H9 (cell line): Measurements from ENCODE around the gene NCKAP5. TPM values are rescaled to one million over a fixed set of nuclear protein-coding genes. Genes with fewer than 3 reads are reported as not detected.

Experiments
- DNase-seq: peaks from one replicate; pipeline ENCODE4 v3.0.0-alpha.2; 2017
- H2AFZ ChIP-seq: one replicate; pipeline ENCODE4 v1.6.1; 2013; ENCODE audit warnings: mild to moderate bottlenecking, low read length, control low read depth, moderate library complexity
- H2AK5ac ChIP-seq: 2 replicates; pipeline ENCODE4 v1.6.1; 2013; ENCODE audit warnings: low read length, control low read depth, mixed read lengths; ENCODE audit not compliant: insufficient read length
- H2BK120ac ChIP-seq: one replicate; pipeline ENCODE4 v1.6.1; 2013; ENCODE audit warnings: low read depth, mild to moderate bottlenecking, low read length, control low read depth, inconsistent platforms; ENCODE audit not compliant: poor library complexity, severe bottlenecking
- H2BK12ac ChIP-seq: 2 replicates; pipeline ENCODE4 v1.6.1; 2013; ENCODE audit warnings: low read length, control low read depth, mixed read lengths, low read depth; ENCODE audit not compliant: insufficient read length
- H2BK15ac ChIP-seq: 2 replicates; pipeline ENCODE4 v1.6.1; 2013; ENCODE audit warnings: low read depth, low read length, control low read depth
- H2BK20ac ChIP-seq: one replicate; pipeline ENCODE4 v1.6.1; 2013; ENCODE audit warnings: low read depth, mild to moderate bottlenecking, low read length, control low read depth, inconsistent platforms; ENCODE audit not compliant: poor library complexity, severe bottlenecking
- H2BK5ac ChIP-seq: 2 replicates; pipeline ENCODE4 v1.6.1; 2013; ENCODE audit warnings: low read length, control low read depth, mixed read lengths; ENCODE audit not compliant: insufficient read length
- H3K14ac ChIP-seq: 2 replicates; pipeline ENCODE4 v1.6.1; 2013; ENCODE audit warnings: low read length, control low read depth; ENCODE audit not compliant: insufficient read depth
- H3K18ac ChIP-seq: 2 replicates; pipeline ENCODE4 v1.6.1; 2013; ENCODE audit warnings: low read depth, mild to moderate bottlenecking, mixed read lengths, low read length, control low read depth; ENCODE audit not compliant: insufficient read length
- H3K23ac ChIP-seq: 2 replicates; pipeline ENCODE4 v1.6.1; 2013; ENCODE audit warnings: low read length, control low read depth, mixed read lengths, low read depth; ENCODE audit not compliant: insufficient read length
- H3K23me2 ChIP-seq: 2 replicates; pipeline ENCODE4 v1.6.1; 2013; ENCODE audit warnings: low read depth, mild to moderate bottlenecking, mixed read lengths, low read length, control low read depth; ENCODE audit not compliant: insufficient read length, poor library complexity, severe bottlenecking
- H3K27ac ChIP-seq: 2 replicates; pipeline ENCODE4 v1.5.1; 2013; ENCODE audit warnings: low read length, control low read depth, mixed read lengths, low read depth; ENCODE audit not compliant: insufficient read length
- H3K27me3 ChIP-seq: 2 replicates; pipeline ENCODE4 v1.6.1; 2013; ENCODE audit warnings: low read length, control low read depth, inconsistent platforms; ENCODE audit not compliant: insufficient read depth
- H3K4ac ChIP-seq: 2 replicates; pipeline ENCODE4 v1.6.1; 2013; ENCODE audit warnings: low read depth, mild to moderate bottlenecking, control low read depth, inconsistent platforms, low read length, moderate library complexity
- H3K4me1 ChIP-seq: 2 replicates; pipeline ENCODE4 v1.6.1; 2013; ENCODE audit warnings: low read length, control low read depth, inconsistent platforms; ENCODE audit not compliant: insufficient read depth
- H3K4me2 ChIP-seq: 2 replicates; pipeline ENCODE4 v1.6.1; 2013; ENCODE audit warnings: low read length, control low read depth, mixed read lengths; ENCODE audit not compliant: insufficient read length, insufficient read depth
- H3K56ac ChIP-seq: 2 replicates; pipeline ENCODE4 v1.6.1; 2013; ENCODE audit warnings: low read depth, mild to moderate bottlenecking, mixed read lengths, low read length, control low read depth; ENCODE audit not compliant: insufficient read length
- H3K79me1 ChIP-seq: 2 replicates; pipeline ENCODE4 v1.6.1; 2013; ENCODE audit warnings: low read depth, mild to moderate bottlenecking, moderate library complexity, low read length, control low read depth, inconsistent platforms; ENCODE audit not compliant: insufficient read depth, poor library complexity, severe bottlenecking
- H3K79me2 ChIP-seq: 2 replicates; pipeline ENCODE4 v1.6.1; 2013; ENCODE audit warnings: low read length, control low read depth, inconsistent platforms; ENCODE audit not compliant: insufficient read depth
- H3K9ac ChIP-seq: 2 replicates; pipeline ENCODE4 v1.6.1; 2013; ENCODE audit warnings: low read length, control low read depth, mixed read lengths; ENCODE audit not compliant: insufficient read length; ENCODE audit errors: extremely low read depth
- H3K9me3 ChIP-seq: one replicate; pipeline ENCODE4 v1.6.1; 2013; ENCODE audit warnings: low read depth, low read length, inconsistent platforms; ENCODE audit not compliant: control insufficient read depth
- H3T11ph ChIP-seq: one replicate; pipeline ENCODE4 v1.6.1; 2013; ENCODE audit warnings: mild to moderate bottlenecking, low read length, control low read depth, inconsistent platforms
- H4K20me1 ChIP-seq: one replicate; pipeline ENCODE4 v1.6.1; 2013; ENCODE audit not compliant: control insufficient read depth, insufficient read length, insufficient read depth
- H4K5ac ChIP-seq: 2 replicates; pipeline ENCODE4 v1.6.1; 2013; ENCODE audit warnings: low read depth, mild to moderate bottlenecking, mixed read lengths, low read length, control low read depth; ENCODE audit not compliant: insufficient read length
- H4K8ac ChIP-seq: replicated peaks from 2 replicates; pipeline ENCODE4 v1.6.1; 2013; ENCODE audit warnings: low read length, control low read depth, mixed read lengths, low read depth; ENCODE audit not compliant: insufficient read length
- H4K91ac ChIP-seq: 2 replicates; pipeline ENCODE4 v1.6.1; 2013; ENCODE audit warnings: low read depth, mild to moderate bottlenecking, moderate library complexity, mixed read lengths, low read length, control low read depth; ENCODE audit not compliant: insufficient read length
- H3K27ac Mint-ChIP-seq, 3 experiments: 2 replicates in 2 of 3; 3 replicates in 1 of 3; pipeline ENCODE4 v1.8.0; 2020 to 2021; ENCODE audit warnings: mixed read lengths in 3 of 3, mild to moderate bottlenecking in 1 of 3, moderate library complexity in 1 of 3
- H3K27me3 Mint-ChIP-seq: 2 replicates; pipeline ENCODE4 v1.8.0; 2021; ENCODE audit warnings: low read depth, mild to moderate bottlenecking, moderate library complexity, mixed read lengths
- H3K36me3 Mint-ChIP-seq, 3 experiments: 2 replicates in 2 of 3; 3 replicates in 1 of 3; pipeline ENCODE4 v1.8.0; 2020 to 2021; ENCODE audit warnings: low read depth in 3 of 3, mixed read lengths in 3 of 3; ENCODE audit not compliant: insufficient read depth in 1 of 3
- H3K4me1 Mint-ChIP-seq, 2 experiments: 2 replicates each; pipeline ENCODE4 v1.8.0; 2020; ENCODE audit warnings: mixed read lengths in 2 of 2
- H3K4me3 Mint-ChIP-seq, 2 experiments: 2 replicates in 1 of 2; 3 replicates in 1 of 2; pipeline ENCODE4 v1.8.0; 2020 to 2021; ENCODE audit warnings: mild to moderate bottlenecking in 2 of 2, mixed read lengths in 2 of 2, moderate library complexity in 1 of 2
- H3K9me3 Mint-ChIP-seq, 2 experiments: 2 replicates in 1 of 2; 3 replicates in 1 of 2; pipeline ENCODE4 v1.8.0; 2020; ENCODE audit warnings: mild to moderate bottlenecking in 2 of 2, mixed read lengths in 2 of 2, moderate library complexity in 1 of 2
- WGBS: extraction: QIAGEN DNeasy Blood & Tissue Kit; methylation state at CpG from one replicate; pipeline ENCODE4 v1.1.7; 2013; ENCODE audit warnings: missing lambda C conversion rate, low lambda C conversion rate, mixed read lengths; ENCODE audit not compliant: insufficient read length; ENCODE audit errors: extremely low coverage; 5-methylcytosine and 5-hydroxymethylcytosine counted together
- total RNA-seq: library from RNA; stranded (reverse); gene quantifications from 2 replicates; pipeline ENCODE4 v1.2.1, GENCODE V29; 2021
- TF ChIP-seq, protein P1 (sequence below): fragments of 200-600 bp; sonication (generic); conservative IDR thresholded peaks from 3 replicates; pipeline ENCODE4 v1.8.0; 2021; ENCODE audit warnings: antibody characterized with exemption, mild to moderate bottlenecking

The NCKAP5 gene
- total RNA-seq, 1 experiment from 2014 or later: 0.26 TPM

DNA sequence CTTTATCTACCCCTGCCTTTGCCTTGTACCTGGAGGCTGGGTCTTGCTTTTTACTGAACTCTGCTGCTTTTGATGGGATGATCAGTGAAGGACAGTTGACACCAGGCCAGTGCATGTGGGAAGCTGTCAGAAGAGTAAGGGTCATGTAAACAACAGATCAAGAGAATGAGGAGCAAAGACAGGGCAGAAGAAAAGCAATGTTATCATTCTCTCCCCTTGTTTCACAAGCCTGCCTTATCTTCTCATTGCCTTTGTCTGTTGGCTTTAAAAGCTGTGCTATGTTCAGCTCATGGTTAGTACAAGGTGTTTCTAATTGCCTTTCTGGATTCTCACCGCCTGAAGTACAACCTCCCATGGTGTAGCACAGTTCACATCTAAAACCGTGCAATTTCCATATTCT is 925.8 kb downstream of the NCKAP5 start:
- no peak overlapping the region for H3K27ac Mint-ChIP-seq
- Histone ChIP-seq H3K56ac (no peak overlapping the region), H2AK5ac (no peak overlapping the region), H3K79me2 (no peaks in the 10 kb centered on the region), H3K9me3 (no peaks in the 10 kb centered on the region), H2BK15ac (no peak overlapping the region), H2BK5ac (no peak overlapping the region), H3K4ac (no peak overlapping the region), H3K9ac (no peak overlapping the region), H3K27ac (no peak overlapping the region), H3K23me2 (no peaks in the 10 kb centered on the region), H4K91ac (no peak overlapping the region), H4K5ac (no peak overlapping the region), H4K8ac (no peak overlapping the region), H3T11ph (no peak overlapping the region), H2BK120ac (no peak overlapping the region), H3K4me2 (no peak overlapping the region), H2BK12ac (no peak overlapping the region), H3K23ac (no peak overlapping the region), H3K27me3 (no peaks in the 10 kb centered on the region), H3K79me1 (no peaks in the 10 kb centered on the region), H3K4me1 (no peaks in the 10 kb centered on the region), H3K14ac (no peak overlapping the region), H4K20me1 (no peaks in the 10 kb centered on the region), H3K18ac (no peak overlapping the region), H2AFZ (no peak overlapping the region), H2BK20ac (no peak overlapping the region)
- H3K9me3 Mint-ChIP-seq: no peaks in the 10 kb centered on the region
- no peak for DNase-seq
- no peak overlapping the region for H3K4me3 Mint-ChIP-seq
- H3K36me3 Mint-ChIP-seq: peaks cover 0 to 1% (median 0%) of the 10 kb centered on the region in 3 experiments; a peak in 1 of 7 replicates
- no peaks in the 10 kb centered on the region for H3K27me3 Mint-ChIP-seq
- no CpG with 5 or more reads among the region's 2 CpGs for WGBS
- peaks cover 25 to 33% of the 10 kb centered on the region in 2 experiments for H3K4me1 Mint-ChIP-seq
- TF ChIP-seq, protein P1, sequence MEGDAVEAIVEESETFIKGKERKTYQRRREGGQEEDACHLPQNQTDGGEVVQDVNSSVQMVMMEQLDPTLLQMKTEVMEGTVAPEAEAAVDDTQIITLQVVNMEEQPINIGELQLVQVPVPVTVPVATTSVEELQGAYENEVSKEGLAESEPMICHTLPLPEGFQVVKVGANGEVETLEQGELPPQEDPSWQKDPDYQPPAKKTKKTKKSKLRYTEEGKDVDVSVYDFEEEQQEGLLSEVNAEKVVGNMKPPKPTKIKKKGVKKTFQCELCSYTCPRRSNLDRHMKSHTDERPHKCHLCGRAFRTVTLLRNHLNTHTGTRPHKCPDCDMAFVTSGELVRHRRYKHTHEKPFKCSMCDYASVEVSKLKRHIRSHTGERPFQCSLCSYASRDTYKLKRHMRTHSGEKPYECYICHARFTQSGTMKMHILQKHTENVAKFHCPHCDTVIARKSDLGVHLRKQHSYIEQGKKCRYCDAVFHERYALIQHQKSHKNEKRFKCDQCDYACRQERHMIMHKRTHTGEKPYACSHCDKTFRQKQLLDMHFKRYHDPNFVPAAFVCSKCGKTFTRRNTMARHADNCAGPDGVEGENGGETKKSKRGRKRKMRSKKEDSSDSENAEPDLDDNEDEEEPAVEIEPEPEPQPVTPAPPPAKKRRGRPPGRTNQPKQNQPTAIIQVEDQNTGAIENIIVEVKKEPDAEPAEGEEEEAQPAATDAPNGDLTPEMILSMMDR: no peak
